Suprapubic skin (tissue), 4 donors: ENCODE results near the gene CD151. TPM values are rescaled to one million over a fixed set of nuclear protein-coding genes. Genes with fewer than 3 reads are reported as not detected.

Source experiments
- DNase-seq, 2 donors: peaks; one replicate each; pipeline ENCODE4 v3.0.0-alpha.2; 2019; ENCODE audit warnings: low spot score in 2 of 2
- H3K27ac ChIP-seq: fragments of 200-600 bp; sonication (generic); one replicate; pipeline ENCODE4 v1.5.1; 2019
- H3K27me3 ChIP-seq: fragments of 200-600 bp; sonication (generic); one replicate; pipeline ENCODE4 v1.5.1; 2019
- H3K36me3 ChIP-seq: fragments of 200-600 bp; sonication (generic); one replicate; pipeline ENCODE4 v1.5.1; 2019
- H3K4me1 ChIP-seq: fragments of 200-600 bp; sonication (generic); one replicate; pipeline ENCODE4 v1.5.1; 2019
- H3K4me3 ChIP-seq: fragments of 200-600 bp; sonication (generic); one replicate; pipeline ENCODE4 v1.5.1; 2019; ENCODE audit warnings: mild to moderate bottlenecking
- H3K9me3 ChIP-seq: fragments of 200-600 bp; sonication (generic); one replicate; pipeline ENCODE4 v1.5.1; 2019
- CTCF ChIP-seq, 2 donors: fragments of 200-600 bp in 1 of 2; fragments of 450-650 bp in 1 of 2; sonication (generic) in 1 of 2; IDR thresholded peaks; one replicate each; pipeline ENCODE4 v1.5.1; 2016 to 2019; ENCODE audit warnings: antibody characterized with exemption in 2 of 2, mild to moderate bottlenecking in 1 of 2, moderate library complexity in 1 of 2
- EP300 ChIP-seq: sonication (generic); formaldehyde crosslinking; IDR thresholded peaks from one replicate; pipeline ENCODE4 v1.6.1; 2017; ENCODE audit warnings: antibody characterized with exemption
- POLR2A ChIP-seq, 2 donors: fragments of 450-650 bp; IDR thresholded peaks; one replicate each; pipeline ENCODE4 v1.6.1; 2017; ENCODE audit warnings: antibody characterized with exemption in 2 of 2, mild to moderate bottlenecking in 2 of 2, moderate library complexity in 2 of 2
- POLR2AphosphoS5 ChIP-seq, 3 donors: sonication (generic); formaldehyde crosslinking; IDR thresholded peaks; one replicate each; pipeline ENCODE4 v1.6.1; 2017; ENCODE audit warnings: antibody characterized with exemption in 3 of 3
- WGBS: methylation state at CpG from one replicate; pipeline ENCODE4 v1.1.5; 2018; 5-methylcytosine and 5-hydroxymethylcytosine counted together
- total RNA-seq, 4 donors: library from RNA; depleted of rRNA; stranded (reverse); fragments of >200 nt; gene quantifications; one replicate each; pipeline ENCODE4 v1.1.0, GENCODE V29; 2016

The CD151 gene
- total RNA-seq, 4 donors from 2014 or later: 108 to 162 (median 150) TPM

DNA sequence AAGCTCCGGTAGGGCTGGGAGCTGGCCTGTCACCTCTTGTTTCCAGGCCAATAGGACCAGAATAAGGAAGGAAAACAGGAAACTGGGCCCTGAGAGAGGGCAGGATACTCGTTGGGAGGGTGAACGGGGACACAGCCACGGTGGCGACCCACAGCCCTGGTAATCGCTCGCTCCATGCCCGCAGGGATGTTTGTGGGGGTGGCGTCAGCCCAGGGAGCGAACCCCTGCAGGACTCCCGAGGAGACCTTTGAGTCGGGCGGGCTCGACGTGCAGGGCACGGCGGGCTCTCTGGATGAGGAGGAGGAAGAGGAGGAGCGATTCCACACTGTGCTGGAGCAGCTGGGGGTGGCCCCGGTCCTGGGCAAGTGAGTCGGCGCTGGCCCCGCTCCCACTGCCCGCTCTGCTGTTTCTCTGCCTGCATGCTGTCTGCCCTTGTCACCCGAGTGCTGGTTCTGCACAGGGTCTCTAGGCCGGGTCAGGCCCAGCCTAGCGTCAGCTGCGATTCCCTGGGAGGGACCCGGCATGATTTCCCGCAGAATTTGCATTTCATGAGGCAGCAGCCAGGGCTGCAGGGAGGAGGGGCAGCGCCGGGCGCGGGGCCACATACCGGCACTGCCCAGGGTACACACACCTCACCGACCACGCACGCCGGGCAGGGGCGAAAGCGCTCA lies 3.4 kb upstream of the CD151 start:
- no peak for DNase-seq
- Histone ChIP-seq H3K36me3 (peaks cover 13% of the 10 kb centered on the region), H3K4me3 (peak overlapping the region; percentile 45), H3K27ac (peak overlapping the region; percentile 43), H3K9me3 (no peaks in the 10 kb centered on the region), H3K4me1 (peaks cover 88% of the 10 kb centered on the region), H3K27me3 (peaks cover 13% of the 10 kb centered on the region)
- WGBS: 26% methylated on average over 10 of the region's 40 CpGs
- TF ChIP-seq POLR2AphosphoS5 (IDR thresholded peaks at IDR 0.05): no peak
- TF ChIP-seq POLR2A (IDR thresholded peaks at IDR 0.05): no peak
- TF ChIP-seq CTCF (IDR thresholded peaks at IDR 0.05): no peak
- no peak for TF ChIP-seq EP300

DNA sequence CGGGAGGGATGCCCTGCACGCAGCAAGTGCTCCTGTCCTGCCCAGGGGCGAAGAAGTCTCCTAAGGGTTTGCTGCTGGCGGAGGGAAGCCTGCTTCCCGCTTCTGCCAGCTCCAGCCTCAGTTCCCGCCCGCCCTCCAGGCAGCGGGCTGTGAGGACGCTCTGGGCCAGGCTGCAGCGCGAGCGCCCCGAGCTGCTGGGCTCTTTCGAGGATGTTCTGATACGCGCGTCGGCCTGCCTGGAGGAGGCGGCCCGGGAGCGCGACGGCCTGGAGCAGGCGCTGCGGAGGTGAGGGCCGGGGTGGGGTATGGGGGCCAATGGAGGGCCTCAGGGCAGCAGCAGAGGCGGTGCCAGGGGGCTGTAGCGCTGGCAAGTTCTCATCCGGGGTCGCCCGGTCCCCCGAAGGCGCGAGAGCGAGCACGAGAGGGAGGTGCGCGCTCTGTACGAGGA lies 2.9 kb upstream of the CD151 start:
- TF ChIP-seq CTCF (IDR thresholded peaks at IDR 0.05) (no peak), POLR2AphosphoS5 (IDR thresholded peaks at IDR 0.05) (no peak), EP300 (no peak), POLR2A (IDR thresholded peaks at IDR 0.05) (no peak)
- H3K9me3 ChIP-seq: no peaks in the 10 kb centered on the region
- H3K27ac ChIP-seq: peak overlapping the region; percentile 43
- no peak for DNase-seq
- peaks cover 7% of the 10 kb centered on the region for H3K36me3 ChIP-seq
- H3K4me3 ChIP-seq: peak overlapping the region; percentile 45
- H3K4me1 ChIP-seq: peaks cover 90% of the 10 kb centered on the region
- H3K27me3 ChIP-seq: peaks cover 13% of the 10 kb centered on the region
- WGBS: 0% methylated on average over 1 of the region's 39 CpGs

DNA sequence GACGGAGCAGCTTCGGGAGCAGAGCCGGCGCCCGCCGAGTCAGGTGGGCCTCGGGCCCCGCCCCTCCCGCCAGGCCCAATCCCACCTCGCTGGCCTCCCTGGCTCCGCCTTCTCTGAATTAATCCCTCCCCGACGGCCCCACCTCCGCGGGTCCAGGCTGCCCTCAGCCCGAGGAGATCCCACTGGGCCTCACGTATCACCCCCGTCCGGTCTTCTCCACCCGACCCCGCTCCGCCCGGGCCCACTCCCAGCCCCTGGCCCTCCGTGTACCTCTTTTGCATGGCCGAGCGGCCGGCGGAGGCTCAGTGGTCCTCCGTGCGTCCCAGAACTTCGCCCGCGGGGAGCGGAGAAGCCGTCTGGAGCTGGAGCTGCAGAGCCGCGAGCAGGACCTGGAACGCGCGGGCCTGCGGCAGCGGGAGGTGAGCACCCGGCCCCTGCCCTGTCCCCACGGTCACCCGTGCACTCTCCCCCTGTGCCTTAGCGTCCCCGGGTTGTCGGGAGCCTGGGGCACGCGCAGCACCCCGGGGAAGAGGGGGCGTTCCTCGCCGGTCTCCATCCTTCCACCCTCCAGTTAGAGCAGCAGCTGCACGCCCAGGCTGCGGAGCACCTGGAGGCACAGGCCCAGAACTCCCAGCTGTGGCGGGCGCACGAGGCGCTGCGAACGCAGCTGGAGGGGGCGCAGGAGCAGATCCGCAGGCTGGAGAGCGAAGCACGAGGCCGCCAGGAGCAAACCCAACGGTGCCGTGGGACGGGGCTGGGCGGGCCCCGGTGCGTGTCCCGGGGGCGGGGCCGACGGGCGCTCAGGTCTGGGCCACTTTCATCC lies 2.2 kb upstream of the CD151 start:
- Histone ChIP-seq H3K4me1 (peaks cover 90% of the 10 kb centered on the region), H3K9me3 (no peaks in the 10 kb centered on the region), H3K36me3 (peaks cover under 1% of the 10 kb centered on the region), H3K4me3 (peak overlapping the region; percentile 45), H3K27me3 (peaks cover 13% of the 10 kb centered on the region), H3K27ac (no peak overlapping the region)
- DNase-seq: no peak
- WGBS: 13% methylated on average over 25 of the region's 78 CpGs
- TF ChIP-seq EP300 (no peak), POLR2AphosphoS5 (IDR thresholded peaks at IDR 0.05) (no peak), CTCF (IDR thresholded peaks at IDR 0.05) (no peak), POLR2A (IDR thresholded peaks at IDR 0.05) (no peak)

DNA sequence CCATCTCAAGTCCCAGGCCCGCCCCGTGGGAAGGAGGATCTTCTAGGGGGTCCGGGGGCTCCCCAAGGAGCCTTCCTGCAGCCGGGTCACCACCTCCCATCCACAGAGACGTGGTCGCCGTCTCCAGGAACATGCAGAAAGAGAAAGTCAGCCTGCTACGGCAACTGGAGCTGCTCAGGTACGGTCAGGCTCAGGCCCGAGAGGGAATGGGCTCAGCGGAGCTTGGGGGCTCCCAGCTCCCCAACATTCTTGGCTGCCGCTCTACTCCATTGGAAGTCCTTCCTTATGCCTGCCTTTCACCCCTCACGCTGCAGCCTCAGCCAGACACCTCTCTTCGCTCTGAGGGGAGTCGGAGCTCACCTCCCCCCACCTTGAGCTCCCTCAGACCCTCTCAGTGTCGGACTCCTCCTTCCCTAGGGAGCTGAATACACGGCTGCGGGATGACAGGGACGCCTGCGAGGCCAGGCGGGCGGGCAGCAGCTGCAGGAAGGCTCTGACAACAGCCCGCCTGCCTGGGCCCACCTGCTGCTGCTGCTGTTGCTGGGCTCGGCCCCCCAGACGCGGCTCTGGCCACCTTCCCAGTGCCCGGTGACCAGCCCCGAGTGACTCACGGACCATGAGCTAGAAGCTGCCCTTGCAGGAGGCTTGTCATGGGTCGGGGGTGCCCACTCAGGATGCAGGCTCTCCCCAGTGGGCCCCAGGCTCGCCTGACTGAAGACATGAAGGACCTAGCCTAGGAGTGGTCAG lies 1.5 kb upstream of the CD151 start:
- Histone ChIP-seq H3K9me3 (no peaks in the 10 kb centered on the region), H3K36me3 (peaks cover 3% of the 10 kb centered on the region), H3K27ac (no peak overlapping the region), H3K4me1 (peaks cover 86% of the 10 kb centered on the region), H3K4me3 (peak overlapping the region; percentile 45), H3K27me3 (peaks cover 13% of the 10 kb centered on the region)
- 59% methylated on average over 6 of the region's 31 CpGs for WGBS
- no peak for TF ChIP-seq POLR2A (IDR thresholded peaks at IDR 0.05)
- no peak for DNase-seq

DNA sequence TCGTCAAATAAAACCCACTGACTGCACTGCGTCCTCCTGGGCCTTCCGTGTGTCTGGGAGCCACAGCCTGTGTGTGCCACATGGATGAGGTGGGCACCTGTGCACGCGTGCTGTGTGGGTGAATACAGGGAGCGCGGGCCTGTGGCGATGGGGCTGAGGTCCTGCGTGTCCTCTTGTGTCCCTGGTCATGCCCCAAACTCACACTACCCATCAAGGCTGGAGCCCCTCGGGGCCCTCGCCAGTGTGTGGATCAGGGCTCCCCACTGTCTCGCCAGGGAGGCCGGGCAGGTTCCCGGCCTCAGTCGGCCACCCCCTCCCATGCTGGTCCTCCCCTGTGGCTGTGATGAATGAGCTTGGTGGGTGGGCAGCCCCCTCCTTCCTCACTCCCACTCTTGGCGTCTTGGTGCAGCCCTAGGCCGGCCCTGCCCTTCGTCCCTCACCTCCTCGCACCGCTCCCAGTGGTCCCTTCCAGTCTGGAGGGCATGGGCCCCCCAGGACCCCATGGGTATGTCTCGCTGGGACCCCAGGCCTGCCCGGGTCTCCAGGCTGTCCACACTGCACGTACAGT lies 707 bp upstream of the CD151 start:
- 74% methylated on average over 5 of the region's 23 CpGs for WGBS
- peaks cover 83% of the 10 kb centered on the region for H3K4me1 ChIP-seq
- no peak for DNase-seq
- no peaks in the 10 kb centered on the region for H3K9me3 ChIP-seq
- H3K27ac ChIP-seq: no peak overlapping the region
- TF ChIP-seq EP300: no peak
- no peak for TF ChIP-seq POLR2AphosphoS5 (IDR thresholded peaks at IDR 0.05)
- TF ChIP-seq POLR2A (IDR thresholded peaks at IDR 0.05): no peak
- TF ChIP-seq CTCF (IDR thresholded peaks at IDR 0.05): no peak
- peak overlapping the region; percentile 85 for H3K4me3 ChIP-seq
- peaks cover 10% of the 10 kb centered on the region for H3K27me3 ChIP-seq
- H3K36me3 ChIP-seq: peaks cover 10% of the 10 kb centered on the region
